Fibroblast of the aortic adventitia (primary cell): Measurements from ENCODE around the gene COL6A2. TPM values are rescaled to one million over a fixed set of nuclear protein-coding genes. Genes with fewer than 3 reads are reported as not detected.
"Not testable (repeated sequence)": the region's sequence is repeated elsewhere in the genome, so short reads cannot be mapped to it uniquely, and the experiment has no call there.

ENCODE experiments used
- DNase-seq: peaks from one replicate; pipeline ENCODE4 v3.0.0-alpha.2; 2010; ENCODE audit warnings: low read depth
- H3K4me3 ChIP-seq: 2 replicates; pipeline ENCODE4 v1.5.1; 2011; ENCODE audit warnings: low read depth, mild to moderate bottlenecking, control low read depth, low read length, moderate library complexity
- CTCF ChIP-seq: IDR thresholded peaks from 2 replicates; pipeline ENCODE4 v1.5.1; 2011; ENCODE audit warnings: mild to moderate bottlenecking, low read length, control low read depth, inconsistent platforms; ENCODE audit not compliant: insufficient read depth
- total RNA-seq: library from RNA; depleted of rRNA; stranded (reverse); fragments of >200 nt; gene quantifications from 2 replicates; pipeline ENCODE4 v1.2.3, GENCODE V29; 2012; ENCODE audit warnings: low replicate concordance

Gene COL6A2
- total RNA-seq, 1 donor, result 1,068 TPM

- no peak overlapping the region for H3K4me3 ChIP-seq
- no peak for DNase-seq
- TF ChIP-seq CTCF, result no peak
Observed at GRCh38 chr21:46083791-46084561, 13.9 kb upstream of the COL6A2 start.

- no peak overlapping the region for H3K4me3 ChIP-seq
- TF ChIP-seq CTCF, result no peak
- no peak for DNase-seq
Observed at GRCh38 chr21:46084709-46085108, 13.2 kb upstream of the COL6A2 start.

- DNase-seq, H3K4me3 ChIP-seq: not testable (repeated sequence)
Observed at GRCh38 chr21:46085259-46085658, 12.7 kb upstream of the COL6A2 start.

GRCh38 chr21:46087641-46088040 lies 10.3 kb upstream of the COL6A2 start:
- no peak overlapping the region for H3K4me3 ChIP-seq
- no peak for TF ChIP-seq CTCF
- DNase-seq, result no peak

GRCh38 chr21:46088189-46088588 lies 9.7 kb upstream of the COL6A2 start:
- no peak overlapping the region for H3K4me3 ChIP-seq
- DNase-seq, result no peak
- TF ChIP-seq CTCF, result no peak

GRCh38 chr21:46089285-46089684 lies 8.6 kb upstream of the COL6A2 start:
- no peak for TF ChIP-seq CTCF
- H3K4me3 ChIP-seq, result no peak overlapping the region
- no peak for DNase-seq

GRCh38 chr21:46091118-46091517 lies 6.8 kb upstream of the COL6A2 start:
- no peak for DNase-seq
- no peak for TF ChIP-seq CTCF
- H3K4me3 ChIP-seq, result no peak overlapping the region
